ENCODE measurements around the gene NDUFAF2. TPM values are rescaled to one million over a fixed set of nuclear protein-coding genes. Genes with fewer than 3 reads are reported as not detected.

Gene NDUFAF2
- total RNA-seq, 2 experiments from 2014 or later: 17.1 to 21.4 TPM

DNA sequence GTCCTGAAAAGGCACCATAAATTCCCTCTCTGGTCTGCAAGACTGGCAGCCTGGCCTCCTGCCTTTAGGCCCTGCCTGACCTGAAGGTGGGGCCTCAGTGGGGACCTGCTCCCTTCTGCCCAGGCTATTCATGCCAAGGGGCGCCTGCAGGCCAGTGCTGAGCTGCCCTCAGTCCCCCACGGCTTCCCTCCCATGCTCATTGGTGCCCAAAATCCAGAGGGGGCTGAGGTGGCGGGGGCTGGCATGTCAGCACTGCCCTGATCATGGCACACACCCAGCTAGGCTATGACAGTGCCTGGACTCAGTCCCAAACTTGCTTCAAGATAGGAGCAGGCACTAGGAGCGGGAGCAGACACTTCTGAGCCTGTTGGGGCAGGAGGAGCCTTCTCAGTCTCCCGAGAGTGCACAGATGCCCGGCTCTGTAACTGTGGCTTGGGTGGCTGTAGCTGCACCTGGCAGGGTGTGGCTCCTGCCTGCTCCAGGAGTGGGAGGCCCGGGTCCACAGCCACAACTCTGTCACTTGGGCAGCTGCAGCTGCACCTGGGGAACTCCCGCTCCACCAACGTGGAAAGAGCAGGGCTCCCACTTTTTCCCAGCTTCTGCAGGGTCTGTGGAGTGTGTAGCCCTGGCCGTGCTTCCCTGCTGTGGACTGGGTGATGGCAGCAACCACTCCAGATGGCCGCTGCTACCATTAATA is 49.0 kb downstream of the NDUFAF2 start:
- no peaks in the 10 kb centered on the region for H3K27me3 Mint-ChIP-seq (ENCODE audit: low read depth)
- no peaks in the 10 kb centered on the region for H3K4me1 Mint-ChIP-seq (ENCODE audit: low read depth)
- no peak overlapping the region for H3K4me3 Mint-ChIP-seq
- DNase-seq (no peak), ATAC-seq (no peak)
- no peak overlapping the region for H3K27ac Mint-ChIP-seq
- CTCF ChIA-PET: no interaction called here
- H3K9me3 Mint-ChIP-seq (ENCODE audit: insufficient read depth): peaks cover 21% of the 10 kb centered on the region
- peaks cover 8% of the 10 kb centered on the region for H3K36me3 Mint-ChIP-seq (ENCODE audit: low read depth)
- POLR2A ChIA-PET: no interaction called here

- POLR2A ChIA-PET: no interaction called here
- Mint-ChIP-seq H3K27me3 (ENCODE audit: low read depth) (no peaks in the 10 kb centered on the region), H3K36me3 (ENCODE audit: low read depth) (peaks cover 8% of the 10 kb centered on the region)
Observed at GRCh38 chr5:60996368-60996767, 51.4 kb downstream of the NDUFAF2 start.

GRCh38 chr5:60997721-60998120 is 52.7 kb downstream of the NDUFAF2 start:
- Mint-ChIP-seq H3K27ac (no peak overlapping the region), H3K4me1 (ENCODE audit: low read depth) (no peaks in the 10 kb centered on the region), H3K27me3 (ENCODE audit: low read depth) (no peaks in the 10 kb centered on the region), H3K36me3 (ENCODE audit: low read depth) (peaks cover 5% of the 10 kb centered on the region), H3K4me3 (no peak overlapping the region), H3K9me3 (ENCODE audit: insufficient read depth) (peaks cover 8% of the 10 kb centered on the region)
- ChIA-PET POLR2A (no interaction called here), CTCF (no interaction called here)
- DNase-seq (no peak), ATAC-seq (no peak)

More at GRCh38 chr5:60996368-60996767, 51.4 kb downstream of the NDUFAF2 start:
- ATAC-seq (no peak), DNase-seq (no peak)
- H3K27ac Mint-ChIP-seq: no peak overlapping the region
- peaks cover 15% of the 10 kb centered on the region for H3K9me3 Mint-ChIP-seq (ENCODE audit: insufficient read depth)
- no peak overlapping the region for H3K4me3 Mint-ChIP-seq
- H3K4me1 Mint-ChIP-seq (ENCODE audit: low read depth): no peaks in the 10 kb centered on the region
- CTCF ChIA-PET: no interaction called here

- Mint-ChIP-seq H3K27ac (no peak overlapping the region), H3K4me3 (no peak overlapping the region), H3K9me3 (ENCODE audit: insufficient read depth) (no peaks in the 10 kb centered on the region), H3K36me3 (ENCODE audit: low read depth) (no peaks in the 10 kb centered on the region), H3K27me3 (ENCODE audit: low read depth) (no peaks in the 10 kb centered on the region), H3K4me1 (ENCODE audit: low read depth) (no peaks in the 10 kb centered on the region)
- ATAC-seq (no peak), DNase-seq (no peak)
- CTCF ChIA-PET: no interaction called here
- POLR2A ChIA-PET: no interaction called here
Observed at GRCh38 chr5:61000887-61001286, 55.9 kb downstream of the NDUFAF2 start.

- no peak for DNase-seq
- Mint-ChIP-seq H3K9me3 (ENCODE audit: insufficient read depth) (no peaks in the 10 kb centered on the region), H3K4me1 (ENCODE audit: low read depth) (no peaks in the 10 kb centered on the region), H3K4me3 (no peak overlapping the region), H3K27ac (no peak overlapping the region), H3K36me3 (ENCODE audit: low read depth) (no peaks in the 10 kb centered on the region), H3K27me3 (ENCODE audit: low read depth) (no peaks in the 10 kb centered on the region)
- CTCF ChIA-PET: no interaction called here
- POLR2A ChIA-PET: no interaction called here
- ATAC-seq: no peak
Observed at GRCh38 chr5:61001647-61002046, 56.6 kb downstream of the NDUFAF2 start.

DNA sequence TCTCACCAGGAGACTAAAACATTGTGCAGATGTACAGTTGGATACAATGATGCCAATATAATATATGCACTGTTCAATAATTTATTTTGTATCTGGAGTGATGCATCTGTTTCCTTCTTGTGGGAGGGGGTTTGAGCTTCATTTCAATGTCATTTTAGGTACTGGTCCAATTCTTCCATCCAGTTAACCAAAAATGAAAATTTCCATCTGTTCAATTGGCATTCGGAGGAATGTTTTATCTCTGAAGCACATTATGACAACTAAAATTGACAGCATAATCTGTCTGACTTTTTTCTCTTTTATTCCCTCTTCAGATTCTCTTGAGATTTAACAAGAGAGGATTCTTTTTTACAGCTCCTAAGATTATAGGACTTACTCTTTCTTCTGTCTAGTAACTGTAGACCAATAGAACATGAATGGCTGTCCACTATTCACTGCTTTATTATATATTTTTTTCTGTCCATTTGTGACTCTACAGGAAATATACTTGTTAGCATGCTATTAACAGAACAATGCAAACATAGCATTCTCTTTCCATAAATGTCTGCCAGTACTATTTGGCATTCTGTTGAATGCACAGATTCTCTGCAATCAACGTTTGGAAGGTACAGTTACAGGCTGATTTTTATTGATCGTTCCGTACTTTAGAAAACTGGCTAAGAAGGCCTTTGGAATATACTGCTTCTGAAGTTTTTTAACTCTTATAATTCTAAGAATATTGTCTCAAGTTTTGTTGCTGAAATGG is 57.8 kb downstream of the NDUFAF2 start:
- H3K9me3 Mint-ChIP-seq (ENCODE audit: insufficient read depth): no peaks in the 10 kb centered on the region
- CTCF ChIA-PET: interaction anchor here (1.1 kb wide), 1 partner anchor 506 kb away, joined by 3 read pairs; no protein-coding TSS in a partner anchor
- H3K27ac Mint-ChIP-seq: no peak overlapping the region

GRCh38 chr5:61004448-61004847 is 59.4 kb downstream of the NDUFAF2 start:
- CTCF ChIA-PET: no interaction called here
- POLR2A ChIA-PET: no interaction called here
- Mint-ChIP-seq H3K4me3 (no peak overlapping the region), H3K9me3 (ENCODE audit: insufficient read depth) (no peaks in the 10 kb centered on the region), H3K27ac (no peak overlapping the region), H3K27me3 (ENCODE audit: low read depth) (no peaks in the 10 kb centered on the region), H3K4me1 (ENCODE audit: low read depth) (no peaks in the 10 kb centered on the region), H3K36me3 (ENCODE audit: low read depth) (no peaks in the 10 kb centered on the region)
- DNase-seq (no peak), ATAC-seq (no peak)

More for the DNA sequence above, 57.8 kb downstream of the NDUFAF2 start:
- no peaks in the 10 kb centered on the region for H3K4me1 Mint-ChIP-seq (ENCODE audit: low read depth)
- DNase-seq: no peak
- POLR2A ChIA-PET: no interaction called here
- H3K27me3 Mint-ChIP-seq (ENCODE audit: low read depth): no peaks in the 10 kb centered on the region
- no peak for ATAC-seq
- no peak overlapping the region for H3K4me3 Mint-ChIP-seq
- H3K36me3 Mint-ChIP-seq (ENCODE audit: low read depth): no peaks in the 10 kb centered on the region

GRCh38 chr5:61009907-61010306 is 64.9 kb downstream of the NDUFAF2 start:
- no peaks in the 10 kb centered on the region for H3K27me3 Mint-ChIP-seq (ENCODE audit: low read depth)
- H3K4me1 Mint-ChIP-seq (ENCODE audit: low read depth): no peaks in the 10 kb centered on the region
- ChIA-PET POLR2A (no interaction called here), CTCF (no interaction called here)
- H3K27ac Mint-ChIP-seq: no peak overlapping the region
- ATAC-seq (no peak), DNase-seq (no peak)
- H3K36me3 Mint-ChIP-seq (ENCODE audit: low read depth): no peaks in the 10 kb centered on the region
- no peaks in the 10 kb centered on the region for H3K9me3 Mint-ChIP-seq (ENCODE audit: insufficient read depth)
- no peak overlapping the region for H3K4me3 Mint-ChIP-seq

DNA sequence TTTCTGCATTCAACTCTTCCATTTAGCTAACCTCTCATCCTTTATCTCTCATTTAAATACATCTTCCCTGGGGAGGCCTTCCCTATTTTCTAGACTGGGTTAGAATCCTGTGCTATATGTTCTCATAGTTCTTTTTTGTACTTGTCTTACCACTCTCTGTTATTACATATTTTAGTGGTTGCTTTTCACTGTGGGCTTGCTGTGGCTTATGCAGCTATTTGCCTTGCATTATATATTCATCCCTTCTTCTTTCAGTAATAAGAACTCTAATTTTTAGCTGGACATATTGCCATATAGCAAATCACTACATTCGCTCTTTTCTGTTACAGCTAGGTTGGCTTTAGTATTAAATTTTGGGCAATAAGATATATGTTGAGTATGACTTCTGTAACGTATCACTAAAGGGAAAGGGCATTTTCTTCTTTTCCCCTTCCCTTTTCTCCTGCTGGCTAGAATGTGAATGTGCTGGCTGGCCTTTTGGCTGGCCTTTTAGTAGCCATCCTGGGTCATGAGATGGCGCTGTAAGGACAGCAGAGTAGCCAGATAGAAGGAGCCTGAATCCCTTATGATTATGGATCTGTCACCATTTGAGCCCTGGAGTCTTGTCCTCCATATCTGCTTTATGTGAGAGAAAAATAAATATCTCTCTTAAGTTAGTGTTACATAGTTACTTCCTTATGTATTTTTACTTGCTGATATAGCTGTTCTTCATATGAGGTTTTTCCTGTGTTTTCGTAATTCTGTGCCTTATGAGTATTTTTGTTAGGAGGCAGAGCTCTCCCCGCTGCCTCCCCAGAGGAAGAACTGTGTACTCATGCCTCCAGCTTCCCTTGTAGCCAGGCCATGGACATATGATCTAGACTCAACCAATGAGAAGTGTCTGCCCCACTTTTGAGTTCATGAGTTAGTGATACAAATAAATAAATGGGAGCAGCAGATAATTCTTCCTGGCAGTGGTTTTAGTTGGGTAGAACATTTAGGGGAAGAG is 65.8 kb downstream of the NDUFAF2 start:
- Mint-ChIP-seq H3K36me3 (ENCODE audit: low read depth) (no peaks in the 10 kb centered on the region), H3K27me3 (ENCODE audit: low read depth) (no peaks in the 10 kb centered on the region), H3K27ac (no peak overlapping the region), H3K9me3 (ENCODE audit: insufficient read depth) (no peaks in the 10 kb centered on the region), H3K4me3 (no peak overlapping the region), H3K4me1 (ENCODE audit: low read depth) (no peaks in the 10 kb centered on the region)
- ChIA-PET CTCF (interaction anchor here (1.1 to 1.7 kb wide), 2 partner anchors 13 to 45 kb away, joined by 3 to 4 read pairs; no protein-coding TSS in a partner anchor), POLR2A (no interaction called here)
- DNase-seq (no peak), ATAC-seq (no peak)

DNA sequence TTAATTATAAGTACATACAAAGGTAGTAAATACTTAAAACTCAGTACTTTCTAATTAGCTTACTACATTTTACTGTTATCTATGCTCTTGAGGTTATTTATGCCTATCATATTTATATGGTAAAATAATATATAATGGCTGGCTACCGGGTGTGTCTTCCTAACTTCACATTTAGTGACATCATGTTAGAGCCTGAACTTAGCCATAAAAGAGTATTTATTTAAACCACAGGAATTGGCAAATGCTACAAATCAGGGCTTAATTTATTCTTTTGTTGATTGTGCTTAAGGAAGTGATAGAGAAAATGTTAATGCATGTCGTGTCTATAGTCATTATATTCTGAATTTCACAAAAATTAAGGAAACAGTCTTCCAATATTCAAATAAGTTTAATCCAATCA is 73.1 kb downstream of the NDUFAF2 start:
- POLR2A ChIA-PET: no interaction called here
- Mint-ChIP-seq H3K27ac (no peak overlapping the region), H3K36me3 (ENCODE audit: low read depth) (no peaks in the 10 kb centered on the region), H3K4me1 (ENCODE audit: low read depth) (no peaks in the 10 kb centered on the region), H3K4me3 (no peak overlapping the region), H3K9me3 (ENCODE audit: insufficient read depth) (no peaks in the 10 kb centered on the region), H3K27me3 (ENCODE audit: low read depth) (no peaks in the 10 kb centered on the region)
- no peak for ATAC-seq
- no peak for DNase-seq
- CTCF ChIA-PET: interaction anchor here (0.9 kb wide), 1 partner anchor 61 kb away, joined by 3 read pairs; no protein-coding TSS in a partner anchor

DNA sequence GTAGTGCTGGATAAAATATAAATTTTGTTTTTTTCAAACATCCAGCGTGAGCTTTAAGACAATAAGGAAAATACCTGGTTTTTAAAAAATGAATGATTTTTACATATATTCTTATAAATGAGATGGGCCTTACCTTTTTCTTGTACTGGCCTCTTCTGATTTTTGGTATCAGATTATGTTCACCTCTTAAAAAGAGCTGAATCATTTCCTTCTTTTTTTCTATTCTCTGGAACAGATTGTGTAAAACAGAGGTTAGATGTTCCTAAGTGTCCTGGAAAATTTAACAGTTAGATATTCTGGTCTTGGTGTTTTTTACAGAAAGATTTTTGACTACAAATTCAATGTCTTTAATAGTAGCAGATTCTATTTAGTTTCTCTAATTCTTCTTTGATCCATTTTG is 74.6 kb downstream of the NDUFAF2 start:
- ChIA-PET POLR2A (no interaction called here), CTCF (no interaction called here)
- Mint-ChIP-seq H3K4me3 (no peak overlapping the region), H3K27me3 (ENCODE audit: low read depth) (no peaks in the 10 kb centered on the region), H3K27ac (no peak overlapping the region), H3K9me3 (ENCODE audit: insufficient read depth) (no peaks in the 10 kb centered on the region), H3K36me3 (ENCODE audit: low read depth) (no peaks in the 10 kb centered on the region), H3K4me1 (ENCODE audit: low read depth) (no peaks in the 10 kb centered on the region)
- ATAC-seq: no peak
- DNase-seq: no peak

- ATAC-seq (no peak), DNase-seq (no peak)
- no peak overlapping the region for H3K27ac Mint-ChIP-seq
- CTCF ChIA-PET: no interaction called here
- no peak overlapping the region for H3K4me3 Mint-ChIP-seq
- no peaks in the 10 kb centered on the region for H3K9me3 Mint-ChIP-seq (ENCODE audit: insufficient read depth)
- no peaks in the 10 kb centered on the region for H3K27me3 Mint-ChIP-seq (ENCODE audit: low read depth)
- POLR2A ChIA-PET: no interaction called here
- H3K4me1 Mint-ChIP-seq (ENCODE audit: low read depth): no peaks in the 10 kb centered on the region
- no peaks in the 10 kb centered on the region for H3K36me3 Mint-ChIP-seq (ENCODE audit: low read depth)
Observed at GRCh38 chr5:61020415-61020814, 75.4 kb downstream of the NDUFAF2 start.
